PC-3 (cell line): Measurements from ENCODE around the gene MKRN2OS. TPM values are rescaled to one million over a fixed set of nuclear protein-coding genes. Genes with fewer than 3 reads are reported as not detected.

Experiments used
- ATAC-seq: fragments of 200-7000 bp; cut with Tn5 transposase; 2 replicates; pipeline ENCODE4 v1.9.1; 2020; ENCODE audit warnings: mild to moderate bottlenecking, moderate library complexity
- BruUV-seq: library from RNA; stranded (reverse); fragments of 400-500 nt; replicated peaks from 2 replicates; lab custom pipeline; 2021; lab: Mats Ljungman, UMichigan
- CTCF ChIA-PET: fragments of 300-600 bp; sonication (Branson Sonifier 250); formaldehyde crosslinking; loops from one replicate; lab custom pipeline; 2022; ENCODE audit warnings: antibody characterized with exemption; lab: Charles Lee
- POLR2A ChIA-PET: fragments of 300-600 bp; sonication (Branson Sonifier 250); formaldehyde crosslinking; loops from one replicate; lab custom pipeline; 2022; ENCODE audit warnings: antibody characterized with exemption; ENCODE audit not compliant: unreplicated experiment; lab: Charles Lee
- DNase-seq: peaks from one replicate; pipeline ENCODE4 v3.0.0-alpha.2; 2015
- H2AFZ ChIP-seq: fragments of 300-600 bp; sonication (generic); 2 replicates; pipeline ENCODE4 v1.6.0; 2016; ENCODE audit warnings: antibody characterized with exemption, low read length
- H3F3A ChIP-seq: fragments of 300-600 bp; sonication (generic); one replicate; pipeline ENCODE4 v1.6.0; 2017; ENCODE audit warnings: antibody characterized with exemption, low read length, control low read depth, mild to moderate bottlenecking; ENCODE audit not compliant: unreplicated experiment
- H3K27ac ChIP-seq: fragments of 300-600 bp; sonication (generic); 2 replicates; pipeline ENCODE4 v1.5.1; 2016; ENCODE audit warnings: mild to moderate bottlenecking, low read length
- H3K27me3 ChIP-seq: fragments of 300-600 bp; sonication (generic); 2 replicates; pipeline ENCODE4 v1.6.1; 2016; ENCODE audit warnings: low read length, mixed read lengths
- H3K36me3 ChIP-seq: fragments of 300-600 bp; sonication (generic); 2 replicates; pipeline ENCODE4 v1.6.1; 2016; ENCODE audit warnings: low read depth, mixed run types, low read length, mixed read lengths
- H3K4me1 ChIP-seq: fragments of 300-600 bp; sonication (generic); 2 replicates; pipeline ENCODE4 v1.5.1; 2016; ENCODE audit warnings: low read length; ENCODE audit not compliant: insufficient read depth
- H3K4me2 ChIP-seq: fragments of 300-600 bp; sonication (generic); 2 replicates; pipeline ENCODE4 v1.6.0; 2016; ENCODE audit warnings: low read length
- H3K4me3 ChIP-seq: fragments of 300-600 bp; sonication (generic); 2 replicates; pipeline ENCODE4 v1.5.1; 2016; ENCODE audit warnings: mild to moderate bottlenecking, low read length, mixed read lengths
- H3K79me2 ChIP-seq: fragments of 300-600 bp; sonication (generic); 2 replicates; pipeline ENCODE4 v1.6.1; 2017; ENCODE audit warnings: low read length, mixed read lengths
- H3K9ac ChIP-seq: fragments of 300-600 bp; sonication (generic); 2 replicates; pipeline ENCODE4 v1.6.0; 2016; ENCODE audit warnings: mild to moderate bottlenecking, low read length
- H3K9me2 ChIP-seq: fragments of 300-600 bp; sonication (generic); replicated peaks from 2 replicates; pipeline ENCODE4 v1.6.1; 2016; ENCODE audit warnings: mixed run types, low read length, mixed read lengths
- H3K9me3 ChIP-seq: fragments of 300-600 bp; sonication (generic); 2 replicates; pipeline ENCODE4 v1.6.1; 2016; ENCODE audit warnings: low read length, mixed read lengths
- H4K20me1 ChIP-seq: fragments of 300-600 bp; sonication (generic); 2 replicates; pipeline ENCODE4 v1.6.1; 2016; ENCODE audit warnings: low read length, mixed read lengths
- CTCF ChIP-seq: fragments of 300-600 bp; sonication (generic); conservative IDR thresholded peaks from 2 replicates; pipeline ENCODE4 v1.5.1; 2017; ENCODE audit warnings: antibody characterized with exemption, low read depth, mild to moderate bottlenecking, low read length
- EZH2 ChIP-seq: fragments of 300-600 bp; sonication (generic); IDR thresholded peaks from one replicate; pipeline ENCODE4 v1.6.1; 2017; ENCODE audit warnings: antibody characterized with exemption, mild to moderate bottlenecking, low read length; ENCODE audit not compliant: unreplicated experiment
- EZH2phosphoT487 ChIP-seq: fragments of 300-600 bp; sonication (generic); IDR thresholded peaks from 2 replicates; pipeline ENCODE4 v1.6.1; 2018; ENCODE audit warnings: mild to moderate bottlenecking, antibody characterized with exemption, low read length, borderline replicate concordance
- intact Hi-C: fragments of 100-400 bp; cut with micrococcal nuclease; formaldehyde crosslinking; loops from 2 replicates; pipeline ENCODE4 v1.9.0; 2023
- total RNA-seq: library from RNA; depleted of rRNA; stranded (reverse); fragments of >200 nt; gene quantifications from 2 replicates; pipeline ENCODE4 v1.2.3, GENCODE V29; 2014

The MKRN2OS gene
- total RNA-seq, 1 experiment from 2014 or later: 6.6 TPM

- no peaks in the 10 kb centered on the region for H3K27me3 ChIP-seq
- H3K79me2 ChIP-seq: no peaks in the 10 kb centered on the region
- no peak overlapping the region for H3K27ac ChIP-seq
- H3F3A ChIP-seq: peaks cover 3% of the 10 kb centered on the region
- H3K9me2 ChIP-seq: no peaks in the 10 kb centered on the region
- no peaks in the 10 kb centered on the region for H4K20me1 ChIP-seq
- DNase-seq (no peak), ATAC-seq (no peak; the same call in 1 of the 2 replicates)
- no peak overlapping the region for H3K4me2 ChIP-seq
- H2AFZ ChIP-seq: no peak overlapping the region
- intact Hi-C loops: no loop called here
- H3K4me1 ChIP-seq: no peaks in the 10 kb centered on the region
- H3K9ac ChIP-seq: no peak overlapping the region
- TF ChIP-seq CTCF (no peak), EZH2 (no peak), EZH2phosphoT487 (no peak)
- peaks cover 36% of the 10 kb centered on the region for H3K36me3 ChIP-seq
- ChIA-PET CTCF (no interaction called here), POLR2A (no interaction called here)
- no TSS peak for BruUV-seq
- no peak overlapping the region for H3K4me3 ChIP-seq
- H3K9me3 ChIP-seq: no peaks in the 10 kb centered on the region
Observed at GRCh38 chr3:12522721-12523120, 22.6 kb downstream of the MKRN2OS start.

GRCh38 chr3:12521010-12521409 lies 24.3 kb downstream of the MKRN2OS start:
- Histone ChIP-seq H4K20me1 (no peaks in the 10 kb centered on the region), H3K36me3 (peaks cover 27% of the 10 kb centered on the region), H3K4me2 (no peak overlapping the region), H3K9me2 (no peaks in the 10 kb centered on the region), H3K4me1 (no peaks in the 10 kb centered on the region), H3K79me2 (no peaks in the 10 kb centered on the region), H3K4me3 (no peak overlapping the region), H3K27ac (no peak overlapping the region), H3F3A (peaks cover 3% of the 10 kb centered on the region), H3K9ac (no peak overlapping the region), H3K27me3 (no peaks in the 10 kb centered on the region), H2AFZ (no peak overlapping the region), H3K9me3 (no peaks in the 10 kb centered on the region)
- POLR2A ChIA-PET: no interaction called here
- no peak for ATAC-seq
- no TSS peak for BruUV-seq
- CTCF ChIA-PET: no interaction called here
- TF ChIP-seq CTCF (no peak), EZH2 (no peak), EZH2phosphoT487 (no peak)
- no peak for DNase-seq
- intact Hi-C loops: no loop called here

- Histone ChIP-seq H3K4me2 (no peak overlapping the region), H3K9me3 (no peaks in the 10 kb centered on the region), H3K4me3 (no peak overlapping the region), H3K79me2 (no peaks in the 10 kb centered on the region), H3K9me2 (no peaks in the 10 kb centered on the region), H2AFZ (no peak overlapping the region), H3K36me3 (peaks cover 27% of the 10 kb centered on the region), H3K4me1 (no peaks in the 10 kb centered on the region), H4K20me1 (no peaks in the 10 kb centered on the region), H3F3A (peaks cover 3% of the 10 kb centered on the region), H3K27me3 (no peaks in the 10 kb centered on the region), H3K27ac (no peak overlapping the region), H3K9ac (no peak overlapping the region)
- DNase-seq (no peak), ATAC-seq (no peak)
- TF ChIP-seq EZH2phosphoT487 (no peak), CTCF (no peak), EZH2 (no peak)
- ChIA-PET POLR2A (no interaction called here), CTCF (no interaction called here)
- intact Hi-C loops: no loop called here
- BruUV-seq: no TSS peak
Observed at GRCh38 chr3:12518261-12519028, 26.9 kb downstream of the MKRN2OS start.
